HCT116 (cell line): ENCODE data around the gene MTUS2. TPM values are rescaled to one million over a fixed set of nuclear protein-coding genes. Genes with fewer than 3 reads are reported as not detected.
A peak's percentile ranks its signal among the peaks of the same experiment; 100 is the strongest.

Experiments
- ATAC-seq: fragments of 200-7000 bp; cut with Tn5 transposase; 2 replicates; pipeline ENCODE4 v1.9.1; 2020; ENCODE audit warnings: mild to moderate bottlenecking, moderate library complexity
- BruUV-seq: library from RNA; stranded (reverse); fragments of 400-500 nt; replicated peaks from 2 replicates; lab custom pipeline; 2021; lab: Mats Ljungman, UMichigan
- CTCF ChIA-PET: fragments of 300-600 bp; sonication (Branson Sonifier 250); formaldehyde crosslinking; loops from one replicate; lab custom pipeline; 2021; ENCODE audit warnings: antibody characterized with exemption; lab: Charles Lee
- POLR2A ChIA-PET: fragments of 300-600, 350-600 bp; sonication (Branson Sonifier 250); formaldehyde crosslinking; loops from one replicate; lab custom pipeline; 2021; ENCODE audit warnings: antibody characterized with exemption; lab: Charles Lee
- RAD21 ChIA-PET, 2 experiments: fragments of 300-600 bp; sonication (Branson Sonifier 250); formaldehyde crosslinking; loops; one replicate each; lab custom pipeline; 2023; ENCODE audit warnings: low total read pairs in 2 of 2; ENCODE audit not compliant: uncharacterized antibody in 2 of 2, unreplicated experiment in 2 of 2, low non-redundant PET in 1 of 2; lab: Charles Lee
- DNase-seq: peaks from one replicate; pipeline ENCODE4 v3.0.0-alpha.2; 2010; ENCODE audit warnings: low read depth, low spot score
- H2AFZ ChIP-seq: fragments of 200-600 bp; shearing (Covaris generic), sonication (generic); 2 replicates; pipeline ENCODE4 v1.6.1; 2017; ENCODE audit warnings: low read depth, mixed run types, mixed read lengths, antibody characterized with exemption, low read length; ENCODE audit not compliant: poor library complexity, severe bottlenecking
- H3K27ac ChIP-seq: 2 replicates; pipeline ENCODE4 v1.5.1; 2012; ENCODE audit warnings: low read depth, low read length
- H3K27me3 ChIP-seq: fragments of 200-600 bp; sonication (generic); 2 replicates; pipeline ENCODE4 v1.6.1; 2016; ENCODE audit warnings: mixed run types, low read length, mixed read lengths; ENCODE audit not compliant: insufficient read depth
- H3K36me3 ChIP-seq, 2 experiments: fragments of 200-500 bp in 1 of 2; fragments of 200-600 bp in 1 of 2; sonication (Bioruptor generic) in 1 of 2; sonication (generic) in 1 of 2; 2 replicates each; pipeline versions ENCODE4 v1.5.1 to v1.6.1; 2014 to 2016; ENCODE audit warnings: low read length in 2 of 2, inconsistent platforms in 1 of 2, mixed read lengths in 1 of 2, mixed run types in 1 of 2; ENCODE audit not compliant: insufficient read depth in 2 of 2, control insufficient read depth in 1 of 2
- H3K4me1 ChIP-seq, 2 experiments: fragments of 200-600 bp in 1 of 2; sonication (generic) in 1 of 2; 2 replicates each; pipeline versions ENCODE4 v1.5.1 to v1.6.1; 2012 to 2017; ENCODE audit warnings: low read length in 2 of 2, inconsistent platforms in 1 of 2, mild to moderate bottlenecking in 1 of 2, mixed read lengths in 1 of 2, mixed run types in 1 of 2, moderate library complexity in 1 of 2; ENCODE audit not compliant: insufficient read depth in 2 of 2, control insufficient read depth in 1 of 2
- H3K4me2 ChIP-seq: fragments of 200-600 bp; sonication (generic); 2 replicates; pipeline ENCODE4 v1.6.1; 2017; ENCODE audit warnings: mixed run types, low read length, mixed read lengths
- H3K4me3 ChIP-seq, 2 experiments: fragments of 200-600 bp in 1 of 2; sonication (generic) in 1 of 2; replicated peaks in 1 of 2; 2 replicates each; pipeline ENCODE4 v1.5.1; 2011 to 2016; ENCODE audit warnings: low read length in 2 of 2, control low read depth in 1 of 2, low read depth in 1 of 2, mild to moderate bottlenecking in 1 of 2, mixed read lengths in 1 of 2, mixed run types in 1 of 2
- H3K79me2 ChIP-seq: fragments of 200-600 bp; sonication (generic); 2 replicates; pipeline ENCODE4 v1.6.1; 2017; ENCODE audit warnings: mild to moderate bottlenecking, mixed run types, low read length, moderate library complexity, mixed read lengths; ENCODE audit not compliant: insufficient read depth
- H3K9ac ChIP-seq: fragments of 200-600 bp; sonication (generic); 2 replicates; pipeline ENCODE4 v1.6.1; 2016; ENCODE audit warnings: low read length, mixed read lengths
- H3K9me2 ChIP-seq: fragments of 200-600 bp; sonication (generic), shearing (Covaris generic); 2 replicates; pipeline ENCODE4 v1.6.1; 2017; ENCODE audit warnings: mixed run types, mild to moderate bottlenecking, moderate library complexity; ENCODE audit not compliant: insufficient read depth
- H3K9me3 ChIP-seq, 2 experiments: fragments of 200-500 bp in 1 of 2; fragments of 200-600 bp in 1 of 2; sonication (Bioruptor generic) in 1 of 2; sonication (generic) in 1 of 2; 2 replicates each; pipeline ENCODE4 v1.6.1; 2014 to 2017; ENCODE audit warnings: low read length in 2 of 2, mixed read lengths in 2 of 2, inconsistent platforms in 1 of 2, low read depth in 1 of 2, mild to moderate bottlenecking in 1 of 2, mixed run types in 1 of 2, moderate library complexity in 1 of 2; ENCODE audit not compliant: control insufficient read depth in 1 of 2, insufficient read depth in 1 of 2
- H4K20me1 ChIP-seq: fragments of 200-600 bp; sonication (generic), shearing (Covaris generic); 2 replicates; pipeline ENCODE4 v1.6.1; 2017; ENCODE audit warnings: mixed run types, mild to moderate bottlenecking, moderate library complexity; ENCODE audit not compliant: insufficient read depth
- CBX3 ChIP-seq: IDR thresholded peaks from 2 replicates; pipeline ENCODE4 v1.6.1; 2012; ENCODE audit warnings: low read depth
- CTCF ChIP-seq, 3 experiments: fragments of 200-600 bp in 1 of 3; sonication (generic) in 1 of 3; IDR thresholded peaks in 2 of 3; conservative IDR thresholded peaks in 1 of 3; 2 replicates each; pipeline ENCODE4 v1.5.1; 2012 to 2017; ENCODE audit warnings: low read depth in 2 of 3, low read length in 2 of 3, antibody characterized with exemption in 1 of 3, borderline replicate concordance in 1 of 3, control low read depth in 1 of 3, mild to moderate bottlenecking in 1 of 3, mixed read lengths in 1 of 3, mixed run types in 1 of 3, moderate library complexity in 1 of 3; ENCODE audit not compliant: insufficient read depth in 1 of 3
- FOSL1 ChIP-seq: IDR thresholded peaks from 2 replicates; pipeline ENCODE4 v1.6.1; 2012; ENCODE audit warnings: low read depth
- MAX ChIP-seq: IDR thresholded peaks from 2 replicates; pipeline ENCODE4 v1.6.1; 2012
- POLR2A ChIP-seq: IDR thresholded peaks from 2 replicates; pipeline ENCODE4 v1.7.0; 2011; ENCODE audit warnings: borderline replicate concordance; ENCODE audit not compliant: insufficient read depth, insufficient read length; ENCODE audit errors: extremely low read depth
- POLR2AphosphoS5 ChIP-seq: IDR thresholded peaks from 2 replicates; pipeline ENCODE4 v1.6.1; 2011; ENCODE audit warnings: mild to moderate bottlenecking, low read depth, low read length, moderate library complexity
- RAD21 ChIP-seq: IDR thresholded peaks from 2 replicates; pipeline ENCODE4 v1.6.1; 2012; ENCODE audit warnings: low read depth, mild to moderate bottlenecking
- SP1 ChIP-seq: IDR thresholded peaks from 2 replicates; pipeline ENCODE4 v1.6.1; 2012; ENCODE audit warnings: low read depth
- ZBTB33 ChIP-seq: IDR thresholded peaks from 2 replicates; pipeline ENCODE4 v1.6.1; 2011; ENCODE audit warnings: mild to moderate bottlenecking, low read length, moderate library complexity; ENCODE audit not compliant: insufficient replicate concordance; ENCODE audit errors: extremely low read depth
- ZFX ChIP-seq: fragments of 450-650 bp; IDR thresholded peaks from 2 replicates; pipeline ENCODE4 v1.6.1; 2017
- intact Hi-C: fragments of 100-400 bp; cut with micrococcal nuclease; formaldehyde crosslinking; loops from 2 replicates; pipeline ENCODE4 v1.10.0; 2022
- total RNA-seq: library from RNA; stranded (reverse); gene quantifications from one replicate; pipeline ENCODE4 v1.2.1, GENCODE V29; 2021; ENCODE audit not compliant: unreplicated experiment

MTUS2 gene
- total RNA-seq, 1 experiment from 2014 or later, result 0.02 TPM

GRCh38 chr13:28796938-28797257, 23.2 kb upstream of the MTUS2 start (continued):
- TF ChIP-seq ZBTB33, result no peak
- no peak for TF ChIP-seq SP1
- no peak for TF ChIP-seq POLR2A
- TF ChIP-seq, all 23 proteins: peak for 0

- no peaks in the 10 kb centered on the region for H3K27me3 ChIP-seq
- ATAC-seq, result peak; percentile 88
- TF ChIP-seq POLR2AphosphoS5 (no peak), CTCF (IDR thresholded peaks at IDR 0.05 in 2 of 3, conservative IDR thresholded peaks at IDR 0.05 in 1 of 3; ENCODE audit: borderline replicate concordance in 1 of 3, insufficient read depth in 1 of 3, low read depth in 2 of 3, low read length in 2 of 3) (peak; percentile 35 to 83 (median 66); a peak in 5 of 6 replicates), RAD21 (peak; percentile 37), ZFX (no peak), CBX3 (0 out of 2 replicates have a peak, but pooled peaks have one; percentile 44), MAX (no peak), FOSL1 (no peak)
- ChIA-PET RAD21 (no interaction called here), CTCF (interaction anchor here (0.7 kb wide), 1 partner anchor 9 kb away, joined by 5 read pairs; no protein-coding TSS in a partner anchor), POLR2A (no interaction called here)
- H2AFZ ChIP-seq, result no peak overlapping the region
- no peak overlapping the region for H3K4me2 ChIP-seq
- no peaks in the 10 kb centered on the region for H3K79me2 ChIP-seq
- H3K4me1 ChIP-seq, result no peaks in the 10 kb centered on the region
- intact Hi-C loops, result loop anchor here (2.0 to 5.0 kb wide), 2 partner anchors 563 to 902 kb away; no protein-coding TSS in a partner anchor
- no peak overlapping the region for H3K9ac ChIP-seq
- no peak overlapping the region for H3K4me3 ChIP-seq
- BruUV-seq, result no TSS peak
- H3K9me3 ChIP-seq, result peaks cover 4 to 7% of the 10 kb centered on the region in 2 experiments; a peak in 2 of 4 replicates
- H4K20me1 ChIP-seq, result no peaks in the 10 kb centered on the region
- H3K27ac ChIP-seq, result no peak overlapping the region
- H3K36me3 ChIP-seq, result no peaks in the 10 kb centered on the region
- no peak for DNase-seq
- H3K9me2 ChIP-seq, result no peaks in the 10 kb centered on the region
Measured at GRCh38 chr13:28805193-28805819, 14.8 kb upstream of the MTUS2 start.
